Measurements from ENCODE around the gene GZMM.

Gene GZMM

GRCh38 chr19:522726-523125 lies 21.1 kb upstream of the GZMM start:
- TF ChIP-seq, protein P1, sequence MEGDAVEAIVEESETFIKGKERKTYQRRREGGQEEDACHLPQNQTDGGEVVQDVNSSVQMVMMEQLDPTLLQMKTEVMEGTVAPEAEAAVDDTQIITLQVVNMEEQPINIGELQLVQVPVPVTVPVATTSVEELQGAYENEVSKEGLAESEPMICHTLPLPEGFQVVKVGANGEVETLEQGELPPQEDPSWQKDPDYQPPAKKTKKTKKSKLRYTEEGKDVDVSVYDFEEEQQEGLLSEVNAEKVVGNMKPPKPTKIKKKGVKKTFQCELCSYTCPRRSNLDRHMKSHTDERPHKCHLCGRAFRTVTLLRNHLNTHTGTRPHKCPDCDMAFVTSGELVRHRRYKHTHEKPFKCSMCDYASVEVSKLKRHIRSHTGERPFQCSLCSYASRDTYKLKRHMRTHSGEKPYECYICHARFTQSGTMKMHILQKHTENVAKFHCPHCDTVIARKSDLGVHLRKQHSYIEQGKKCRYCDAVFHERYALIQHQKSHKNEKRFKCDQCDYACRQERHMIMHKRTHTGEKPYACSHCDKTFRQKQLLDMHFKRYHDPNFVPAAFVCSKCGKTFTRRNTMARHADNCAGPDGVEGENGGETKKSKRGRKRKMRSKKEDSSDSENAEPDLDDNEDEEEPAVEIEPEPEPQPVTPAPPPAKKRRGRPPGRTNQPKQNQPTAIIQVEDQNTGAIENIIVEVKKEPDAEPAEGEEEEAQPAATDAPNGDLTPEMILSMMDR (conservative IDR thresholded peaks at IDR 0.05; ENCODE audit: control insufficient read depth, insufficient read depth, low read depth, low read length) = no peak
- no peak overlapping the region for H3K4me3 ChIP-seq (ENCODE audit: control insufficient read depth, low read depth, low read length)
- DNase-seq (ENCODE audit: low read depth) = no peak

- TF ChIP-seq, protein P1 (conservative IDR thresholded peaks at IDR 0.05; ENCODE audit: control insufficient read depth, insufficient read depth, low read depth, low read length) = no peak
- peak; percentile 36 for DNase-seq (ENCODE audit: low read depth)
- H3K4me3 ChIP-seq (ENCODE audit: control insufficient read depth, low read depth, low read length) = no peak overlapping the region
Measured at GRCh38 chr19:524062-524674, 19.7 kb upstream of the GZMM start.

- DNase-seq (ENCODE audit: low read depth) = no peak
- TF ChIP-seq, protein P1 (conservative IDR thresholded peaks at IDR 0.05; ENCODE audit: control insufficient read depth, insufficient read depth, low read depth, low read length) = no peak
- no peak overlapping the region for H3K4me3 ChIP-seq (ENCODE audit: control insufficient read depth, low read depth, low read length)
Measured at GRCh38 chr19:525029-525428, 18.8 kb upstream of the GZMM start.

- DNase-seq (ENCODE audit: low read depth) = no peak
- TF ChIP-seq, protein P1 (conservative IDR thresholded peaks at IDR 0.05; ENCODE audit: control insufficient read depth, insufficient read depth, low read depth, low read length) = no peak
- H3K4me3 ChIP-seq (ENCODE audit: control insufficient read depth, low read depth, low read length) = no peak overlapping the region
Measured at GRCh38 chr19:525857-526419, 17.9 kb upstream of the GZMM start.

GRCh38 chr19:530134-531008 lies 13.5 kb upstream of the GZMM start:
- TF ChIP-seq, protein P1 (conservative IDR thresholded peaks at IDR 0.05; ENCODE audit: control insufficient read depth, insufficient read depth, low read depth, low read length) = no peak
- no peak for DNase-seq (ENCODE audit: low read depth)
- H3K4me3 ChIP-seq (ENCODE audit: control insufficient read depth, low read depth, low read length) = peak overlapping the region; percentile 59

DNA sequence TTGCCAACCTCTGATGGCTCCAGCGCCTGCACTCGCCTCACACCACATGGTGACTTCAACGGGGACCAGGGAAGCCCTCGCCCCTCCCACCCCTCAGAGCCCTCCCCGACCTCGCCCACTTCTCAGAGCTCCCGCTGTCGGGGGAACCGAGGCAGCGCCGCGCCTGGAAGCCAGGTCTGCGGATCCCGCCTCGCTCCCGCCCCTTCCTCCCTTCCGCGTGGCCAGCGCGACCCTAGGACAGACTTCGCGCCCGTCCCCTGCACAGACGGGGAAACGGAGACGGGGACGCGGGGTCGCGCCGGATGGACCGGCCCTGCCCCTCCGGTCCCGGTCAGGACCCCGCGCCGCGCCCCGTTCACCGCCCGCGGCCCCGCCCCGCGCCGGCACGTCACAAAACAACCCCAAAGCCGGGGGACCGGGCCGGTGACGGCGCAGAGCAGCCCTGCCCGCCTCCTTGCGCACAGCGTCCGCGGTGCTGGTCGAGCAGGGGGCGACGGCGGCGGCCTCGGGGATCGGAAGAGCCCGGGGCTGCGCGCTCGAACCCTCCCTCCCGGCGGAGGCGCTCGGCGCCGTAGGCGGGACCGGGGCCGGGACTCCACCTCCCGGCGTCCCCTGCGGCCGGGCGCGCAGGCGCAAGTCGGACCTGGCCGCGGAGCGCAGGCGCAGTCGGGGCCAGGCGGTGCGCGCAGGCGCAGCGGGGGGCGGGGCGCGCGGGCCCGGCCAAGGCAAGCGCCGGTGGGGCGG lies 12.7 kb upstream of the GZMM start:
- peak overlapping the region; percentile 59 for H3K4me3 ChIP-seq (ENCODE audit: control insufficient read depth, low read depth, low read length)
- peak; percentile 72 for DNase-seq (ENCODE audit: low read depth)
- TF ChIP-seq, protein P1 (conservative IDR thresholded peaks at IDR 0.05; ENCODE audit: control insufficient read depth, insufficient read depth, low read depth, low read length) = no peak

All from fibroblast of mammary gland (primary cell).